Measurements from ENCODE around the gene ZNF516. TPM values are rescaled to one million over a fixed set of nuclear protein-coding genes. Genes with fewer than 3 reads are reported as not detected.

Gene ZNF516
- total RNA-seq, 1 donor from 2014 or later: 28.0 TPM

GRCh38 chr18:76489081-76489480, 6.0 kb downstream of the ZNF516 start:
- no peak overlapping the region for H3K4me3 ChIP-seq
- no peaks in the 10 kb centered on the region for H3K9me3 ChIP-seq
- no peak overlapping the region for H3K27ac ChIP-seq
- H3K4me1 ChIP-seq: no peaks in the 10 kb centered on the region
- intact Hi-C loops (cut with DNase I): no loop called here
- no peaks in the 10 kb centered on the region for H3K36me3 ChIP-seq
- ATAC-seq: no peak
- H3K27me3 ChIP-seq: no peaks in the 10 kb centered on the region
- no peak for DNase-seq
- no peak for TF ChIP-seq CTCF (IDR thresholded peaks at IDR 0.05)

GRCh38 chr18:76488190-76488589, 6.9 kb downstream of the ZNF516 start:
- no peaks in the 10 kb centered on the region for H3K4me1 ChIP-seq
- no peak overlapping the region for H3K27ac ChIP-seq
- no peaks in the 10 kb centered on the region for H3K27me3 ChIP-seq
- no peak for DNase-seq
- no peak overlapping the region for H3K4me3 ChIP-seq
- no peak for TF ChIP-seq CTCF (IDR thresholded peaks at IDR 0.05)
- ATAC-seq: no peak
- intact Hi-C loops (cut with DNase I): no loop called here
- no peaks in the 10 kb centered on the region for H3K9me3 ChIP-seq
- no peaks in the 10 kb centered on the region for H3K36me3 ChIP-seq

- DNase-seq (no peak), ATAC-seq (no peak)
- Histone ChIP-seq H3K4me3 (no peak overlapping the region), H3K27ac (no peak overlapping the region), H3K9me3 (no peaks in the 10 kb centered on the region), H3K4me1 (no peaks in the 10 kb centered on the region), H3K36me3 (no peaks in the 10 kb centered on the region), H3K27me3 (no peaks in the 10 kb centered on the region)
- intact Hi-C loops (cut with DNase I): no loop called here
- TF ChIP-seq CTCF (IDR thresholded peaks at IDR 0.05): no peak
These were observed 7.3 kb downstream of the ZNF516 start for GRCh38 chr18:76487782-76488181.

GRCh38 chr18:76487070-76487469, 8.0 kb downstream of the ZNF516 start:
- no peaks in the 10 kb centered on the region for H3K9me3 ChIP-seq
- H3K4me1 ChIP-seq: no peaks in the 10 kb centered on the region
- no peak for TF ChIP-seq CTCF (IDR thresholded peaks at IDR 0.05)
- intact Hi-C loops (cut with DNase I): no loop called here
- no peaks in the 10 kb centered on the region for H3K27me3 ChIP-seq
- no peak overlapping the region for H3K4me3 ChIP-seq
- no peak for DNase-seq
- no peak overlapping the region for H3K27ac ChIP-seq
- H3K36me3 ChIP-seq: no peaks in the 10 kb centered on the region
- no peak for ATAC-seq

GRCh38 chr18:76486574-76486973, 8.5 kb downstream of the ZNF516 start:
- TF ChIP-seq CTCF (IDR thresholded peaks at IDR 0.05): no peak
- intact Hi-C loops (cut with DNase I): no loop called here
- Histone ChIP-seq H3K27me3 (no peaks in the 10 kb centered on the region), H3K27ac (no peak overlapping the region), H3K4me3 (no peak overlapping the region), H3K36me3 (no peaks in the 10 kb centered on the region), H3K9me3 (no peaks in the 10 kb centered on the region), H3K4me1 (no peaks in the 10 kb centered on the region)
- ATAC-seq (no peak), DNase-seq (no peak)

- ATAC-seq (no peak), DNase-seq (no peak)
- Histone ChIP-seq H3K4me1 (no peaks in the 10 kb centered on the region), H3K27ac (no peak overlapping the region), H3K27me3 (no peaks in the 10 kb centered on the region), H3K36me3 (no peaks in the 10 kb centered on the region), H3K4me3 (no peak overlapping the region), H3K9me3 (no peaks in the 10 kb centered on the region)
- no peak for TF ChIP-seq CTCF (IDR thresholded peaks at IDR 0.05)
- intact Hi-C loops (cut with DNase I): no loop called here
These were observed 9.0 kb downstream of the ZNF516 start for GRCh38 chr18:76486038-76486437.

All from upper lobe of right lung (tissue), 1 donor.